ENCODE data around the gene GOSR1.
"Not testable (repeated sequence)": the region's sequence is repeated elsewhere in the genome, so short reads cannot be mapped to it uniquely, and the experiment has no call there.

DNA sequence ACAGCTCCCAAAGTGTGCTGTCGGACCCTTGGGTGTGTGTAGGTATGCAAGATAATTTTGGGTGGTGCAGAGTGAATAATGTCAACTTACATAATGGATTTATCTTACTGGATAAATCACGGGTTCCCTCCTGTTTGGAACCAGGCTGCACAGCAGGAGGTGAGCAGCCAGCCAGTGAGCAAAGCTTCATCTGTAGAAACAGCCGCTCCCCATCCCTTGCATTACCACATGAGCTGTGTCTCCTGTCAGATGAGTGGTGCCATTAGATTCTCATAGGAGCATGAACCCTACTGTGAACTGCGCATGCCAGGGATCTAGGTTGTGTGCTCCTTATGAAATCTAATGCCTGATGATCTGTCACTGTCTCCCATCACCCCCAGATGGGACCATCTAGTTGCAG, 72.0 kb downstream of the GOSR1 start:
- TF ChIP-seq, protein P1, sequence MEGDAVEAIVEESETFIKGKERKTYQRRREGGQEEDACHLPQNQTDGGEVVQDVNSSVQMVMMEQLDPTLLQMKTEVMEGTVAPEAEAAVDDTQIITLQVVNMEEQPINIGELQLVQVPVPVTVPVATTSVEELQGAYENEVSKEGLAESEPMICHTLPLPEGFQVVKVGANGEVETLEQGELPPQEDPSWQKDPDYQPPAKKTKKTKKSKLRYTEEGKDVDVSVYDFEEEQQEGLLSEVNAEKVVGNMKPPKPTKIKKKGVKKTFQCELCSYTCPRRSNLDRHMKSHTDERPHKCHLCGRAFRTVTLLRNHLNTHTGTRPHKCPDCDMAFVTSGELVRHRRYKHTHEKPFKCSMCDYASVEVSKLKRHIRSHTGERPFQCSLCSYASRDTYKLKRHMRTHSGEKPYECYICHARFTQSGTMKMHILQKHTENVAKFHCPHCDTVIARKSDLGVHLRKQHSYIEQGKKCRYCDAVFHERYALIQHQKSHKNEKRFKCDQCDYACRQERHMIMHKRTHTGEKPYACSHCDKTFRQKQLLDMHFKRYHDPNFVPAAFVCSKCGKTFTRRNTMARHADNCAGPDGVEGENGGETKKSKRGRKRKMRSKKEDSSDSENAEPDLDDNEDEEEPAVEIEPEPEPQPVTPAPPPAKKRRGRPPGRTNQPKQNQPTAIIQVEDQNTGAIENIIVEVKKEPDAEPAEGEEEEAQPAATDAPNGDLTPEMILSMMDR (IDR thresholded peaks at IDR 0.05) = not testable (repeated sequence)
- not testable (repeated sequence) for TF ChIP-seq POLR2A (IDR thresholded peaks at IDR 0.05)
